Astrocyte (in vitro differentiated cells and primary cell): ENCODE data around the gene NPB. TPM values are rescaled to one million over a fixed set of nuclear protein-coding genes. Genes with fewer than 3 reads are reported as not detected.

ENCODE experiments used
- DNase-seq: peaks from one replicate; pipeline ENCODE4 v3.0.0-alpha.2; 2010; ENCODE audit warnings: low read depth
- FAIRE-seq: peaks from 2 replicates; lab custom pipeline; 2011; peaks lifted over from hg19 to GRCh38; lab: Jason Lieb, UNC
- H2AFZ ChIP-seq: 2 replicates; pipeline ENCODE4 v1.6.0; 2012; ENCODE audit warnings: low read depth, low read length, inconsistent platforms
- H3K27ac ChIP-seq: 2 replicates; pipeline ENCODE4 v1.5.1; 2011; ENCODE audit warnings: low read depth, low read length, inconsistent platforms
- H3K27me3 ChIP-seq: 2 replicates; pipeline ENCODE4 v1.6.0; 2011; ENCODE audit warnings: low read length, inconsistent platforms; ENCODE audit not compliant: insufficient read depth
- H3K36me3 ChIP-seq: 2 replicates; pipeline ENCODE4 v1.5.1; 2011; ENCODE audit warnings: low read length, inconsistent platforms; ENCODE audit not compliant: insufficient read depth
- H3K4me1 ChIP-seq: 2 replicates; pipeline ENCODE4 v1.5.1; 2011; ENCODE audit warnings: low read length, inconsistent platforms; ENCODE audit not compliant: insufficient read depth
- H3K4me2 ChIP-seq: 2 replicates; pipeline ENCODE4 v1.6.0; 2012; ENCODE audit warnings: low read length, inconsistent platforms
- H3K4me3 ChIP-seq: 2 replicates; pipeline ENCODE4 v1.5.1; 2011; ENCODE audit warnings: low read depth, mild to moderate bottlenecking, low read length, inconsistent platforms; ENCODE audit not compliant: insufficient read depth
- H3K79me2 ChIP-seq: 2 replicates; pipeline ENCODE4 v1.6.0; 2012; ENCODE audit warnings: mild to moderate bottlenecking, low read length, inconsistent platforms; ENCODE audit not compliant: insufficient read depth
- H3K9ac ChIP-seq: 2 replicates; pipeline ENCODE4 v1.6.0; 2012; ENCODE audit warnings: mild to moderate bottlenecking, low read length, inconsistent platforms
- H3K9me3 ChIP-seq: 2 replicates; pipeline ENCODE4 v1.5.1; 2012; ENCODE audit warnings: low read depth, mild to moderate bottlenecking, low read length, inconsistent platforms; ENCODE audit not compliant: insufficient read depth
- H4K20me1 ChIP-seq: 2 replicates; pipeline ENCODE4 v1.6.0; 2012; ENCODE audit warnings: low read length, inconsistent platforms; ENCODE audit not compliant: insufficient read depth
- H3K27ac Mint-ChIP-seq: one replicate; pipeline ENCODE4 v1.8.0; 2021; ENCODE audit warnings: mild to moderate bottlenecking, mixed read lengths; ENCODE audit not compliant: unreplicated experiment
- H3K27me3 Mint-ChIP-seq: one replicate; pipeline ENCODE4 v1.8.0; 2021; ENCODE audit warnings: low read depth, mixed read lengths; ENCODE audit not compliant: unreplicated experiment
- H3K36me3 Mint-ChIP-seq: one replicate; pipeline ENCODE4 v1.8.0; 2021; ENCODE audit warnings: low read depth, mixed read lengths; ENCODE audit not compliant: unreplicated experiment
- H3K4me1 Mint-ChIP-seq: one replicate; pipeline ENCODE4 v1.8.0; 2021; ENCODE audit warnings: low read depth, mixed read lengths; ENCODE audit not compliant: unreplicated experiment
- H3K4me3 Mint-ChIP-seq: one replicate; pipeline ENCODE4 v1.8.0; 2021; ENCODE audit warnings: mild to moderate bottlenecking, moderate library complexity, mixed read lengths; ENCODE audit not compliant: unreplicated experiment
- H3K9me3 Mint-ChIP-seq: one replicate; pipeline ENCODE4 v1.8.0; 2021; ENCODE audit warnings: mild to moderate bottlenecking, mixed read lengths; ENCODE audit not compliant: unreplicated experiment
- EZH2 ChIP-seq: IDR thresholded peaks from 2 replicates; pipeline ENCODE4 v1.6.1; 2012; ENCODE audit warnings: mild to moderate bottlenecking, low read length, inconsistent platforms; ENCODE audit not compliant: insufficient read depth
- total RNA-seq: library from RNA; stranded (reverse); gene quantifications from 2 replicates; pipeline ENCODE4 v1.2.1, GENCODE V29; 2021
- TF ChIP-seq, protein P1 (sequence below): IDR thresholded peaks from 2 replicates; pipeline ENCODE4 v1.5.1; 2011; ENCODE audit warnings: low read depth, mild to moderate bottlenecking, inconsistent platforms, low read length, moderate library complexity; ENCODE audit not compliant: insufficient read depth

NPB gene
- total RNA-seq, 1 donor from 2014 or later: 2.0 TPM

DNA sequence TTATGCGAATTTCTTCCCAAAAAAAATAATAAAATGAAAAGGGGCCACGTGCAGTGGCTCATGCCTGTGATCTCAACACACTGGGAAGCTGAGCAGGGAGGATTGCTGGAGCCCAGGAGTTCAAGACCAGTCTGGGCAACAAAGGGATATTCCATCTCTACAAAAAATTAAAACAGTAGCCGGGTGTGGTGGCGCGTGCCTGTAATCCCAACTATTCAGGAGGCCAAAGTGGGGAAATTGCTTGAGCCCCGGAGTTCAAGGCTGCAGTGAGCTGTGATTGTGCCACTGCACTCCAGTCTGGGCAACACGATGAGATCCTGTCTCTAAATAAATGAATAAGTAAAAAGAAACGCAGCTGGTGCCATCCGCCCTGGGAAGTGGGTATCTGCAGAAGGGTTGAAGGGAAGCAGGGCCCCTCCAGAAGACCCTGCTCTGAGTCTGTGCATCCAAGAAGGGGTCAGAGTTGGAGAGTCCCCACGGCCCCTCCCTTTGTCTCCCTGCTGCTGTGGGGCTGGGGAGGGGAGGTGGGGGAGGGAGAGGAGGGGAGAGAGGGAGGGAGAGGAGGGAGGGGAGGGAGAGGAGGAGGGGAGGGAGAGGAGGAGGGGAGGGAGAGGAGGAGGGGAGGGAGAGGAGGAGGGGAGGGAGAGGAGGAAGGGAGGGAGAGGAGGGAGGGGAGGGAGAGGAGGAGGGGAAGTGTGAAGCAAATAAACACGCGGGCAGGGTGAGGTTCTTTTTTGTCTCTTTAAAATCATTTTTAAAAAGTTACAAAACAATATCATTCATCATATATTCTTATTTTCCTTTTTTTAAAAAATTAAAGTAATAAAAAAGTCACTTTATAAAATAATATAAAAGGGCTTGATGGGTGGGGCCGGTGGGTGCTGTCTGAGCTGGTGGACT, 50.0 kb downstream of the NPB start:
- H3K79me2 ChIP-seq: no peaks in the 10 kb centered on the region
- Mint-ChIP-seq H3K4me1 (peaks cover 3% of the 10 kb centered on the region), H3K36me3 (no peaks in the 10 kb centered on the region), H3K27ac (no peak overlapping the region), H3K9me3 (no peaks in the 10 kb centered on the region), H3K4me3 (no peak overlapping the region), H3K27me3 (peaks cover 15% of the 10 kb centered on the region)
- no peaks in the 10 kb centered on the region for H3K27me3 ChIP-seq
- no peak overlapping the region for H3K9ac ChIP-seq
- no peaks in the 10 kb centered on the region for H3K9me3 ChIP-seq
- no peaks in the 10 kb centered on the region for H3K4me1 ChIP-seq
- no peaks in the 10 kb centered on the region for H3K36me3 ChIP-seq
- H4K20me1 ChIP-seq: no peaks in the 10 kb centered on the region
- no peak for FAIRE-seq
- H3K4me3 ChIP-seq: no peak overlapping the region
- TF ChIP-seq EZH2: no peak
- TF ChIP-seq, protein P1, sequence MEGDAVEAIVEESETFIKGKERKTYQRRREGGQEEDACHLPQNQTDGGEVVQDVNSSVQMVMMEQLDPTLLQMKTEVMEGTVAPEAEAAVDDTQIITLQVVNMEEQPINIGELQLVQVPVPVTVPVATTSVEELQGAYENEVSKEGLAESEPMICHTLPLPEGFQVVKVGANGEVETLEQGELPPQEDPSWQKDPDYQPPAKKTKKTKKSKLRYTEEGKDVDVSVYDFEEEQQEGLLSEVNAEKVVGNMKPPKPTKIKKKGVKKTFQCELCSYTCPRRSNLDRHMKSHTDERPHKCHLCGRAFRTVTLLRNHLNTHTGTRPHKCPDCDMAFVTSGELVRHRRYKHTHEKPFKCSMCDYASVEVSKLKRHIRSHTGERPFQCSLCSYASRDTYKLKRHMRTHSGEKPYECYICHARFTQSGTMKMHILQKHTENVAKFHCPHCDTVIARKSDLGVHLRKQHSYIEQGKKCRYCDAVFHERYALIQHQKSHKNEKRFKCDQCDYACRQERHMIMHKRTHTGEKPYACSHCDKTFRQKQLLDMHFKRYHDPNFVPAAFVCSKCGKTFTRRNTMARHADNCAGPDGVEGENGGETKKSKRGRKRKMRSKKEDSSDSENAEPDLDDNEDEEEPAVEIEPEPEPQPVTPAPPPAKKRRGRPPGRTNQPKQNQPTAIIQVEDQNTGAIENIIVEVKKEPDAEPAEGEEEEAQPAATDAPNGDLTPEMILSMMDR: no peak
- no peak for DNase-seq
- no peak overlapping the region for H3K27ac ChIP-seq
- no peak overlapping the region for H3K4me2 ChIP-seq
- no peak overlapping the region for H2AFZ ChIP-seq

Other genes starting within 250 kb of the NPB start
- not detected in 2 replicates for gene PDE6G, start 245.7 kb upstream of the NPB start, total RNA-seq
- 22.0 and 28.5 TPM in 2 replicates for gene OXLD1, start 235.6 kb upstream of the NPB start, total RNA-seq
- gene CCDC137, start 235.5 kb upstream of the NPB start, total RNA-seq: 25.2 and 29.4 TPM in 2 replicates
- gene ARL16, start 218.4 kb upstream of the NPB start, total RNA-seq: 38.6 and 40.4 TPM in 2 replicates
- gene HGS, start 218.2 kb upstream of the NPB start, total RNA-seq: 106 and 122 TPM in 2 replicates
- 69.9 and 71.3 TPM in 2 replicates for gene MRPL12, start 198.9 kb upstream of the NPB start, total RNA-seq
- 7.9 and 9.3 TPM in 2 replicates for gene SLC25A10, start 190.0 kb upstream of the NPB start, total RNA-seq
- not detected in 2 replicates for gene GCGR, start 98.1 kb upstream of the NPB start, total RNA-seq
- 106 and 113 TPM in 2 replicates for gene MCRIP1, start 68.9 kb upstream of the NPB start, total RNA-seq
- gene PPP1R27, start 67.2 kb upstream of the NPB start, total RNA-seq: 0.65 TPM in 1 of 2 replicates, not detected in the other
- 1,268 and 1,504 TPM in 2 replicates for gene P4HB, start 41.7 kb upstream of the NPB start, total RNA-seq
- 352 and 367 TPM in 2 replicates for gene ARHGDIA, start 30.9 kb upstream of the NPB start, total RNA-seq
- gene ALYREF, start 10.7 kb upstream of the NPB start, total RNA-seq: 86.4 and 110 TPM in 2 replicates
- gene ANAPC11, start 10.5 kb upstream of the NPB start, total RNA-seq: 104 and 113 TPM in 2 replicates
- 26.0 and 31.6 TPM in 2 replicates for gene PCYT2, start 9.2 kb downstream of the NPB start, total RNA-seq
- 26.5 and 30.2 TPM in 2 replicates for gene SIRT7, start 15.9 kb downstream of the NPB start, total RNA-seq
- gene MAFG, start 25.5 kb downstream of the NPB start, total RNA-seq: 33.2 and 35.8 TPM in 2 replicates
- 164 and 191 TPM in 2 replicates for gene PYCR1, start 35.1 kb downstream of the NPB start, total RNA-seq
- gene MYADML2, start 45.0 kb downstream of the NPB start, total RNA-seq: not detected in 2 replicates
- gene NOTUM, start 58.9 kb downstream of the NPB start, total RNA-seq: 0.89 and 1.7 TPM in 2 replicates
- gene ASPSCR1, start 75.4 kb downstream of the NPB start, total RNA-seq: 23.6 and 25.5 TPM in 2 replicates
- gene CENPX, start 120.6 kb downstream of the NPB start, total RNA-seq: 26.3 and 26.7 TPM in 2 replicates
- 6.2 and 6.6 TPM in 2 replicates for gene LRRC45, start 121.1 kb downstream of the NPB start, total RNA-seq
- gene RAC3, start 129.4 kb downstream of the NPB start, total RNA-seq: 40.5 and 41.3 TPM in 2 replicates
- 42.3 and 49.9 TPM in 2 replicates for gene DCXR, start 135.5 kb downstream of the NPB start, total RNA-seq
- gene RFNG, start 149.6 kb downstream of the NPB start, total RNA-seq: 40.2 and 41.9 TPM in 2 replicates
- 91.4 and 102 TPM in 2 replicates for gene GPS1, start 149.7 kb downstream of the NPB start, total RNA-seq
- gene DUS1L, start 163.6 kb downstream of the NPB start, total RNA-seq: 55.1 and 59.5 TPM in 2 replicates
- gene FASN, start 196.0 kb downstream of the NPB start, total RNA-seq: 156 and 203 TPM in 2 replicates